H7 (cell line): ENCODE measurements around the gene CDC42EP5. TPM values are rescaled to one million over a fixed set of nuclear protein-coding genes. Genes with fewer than 3 reads are reported as not detected.
"Not testable (repeated sequence)": the region's sequence is repeated elsewhere in the genome, so short reads cannot be mapped to it uniquely, and the experiment has no call there.

Experiments
- DNase-seq: peaks from one replicate; pipeline ENCODE4 v3.0.0; 2012
- H3K27me3 ChIP-seq: 2 replicates; pipeline ENCODE4 v1.6.0; 2011; ENCODE audit warnings: mild to moderate bottlenecking, low read length; ENCODE audit not compliant: control insufficient read depth, insufficient read depth
- H3K36me3 ChIP-seq: replicated peaks from 2 replicates; pipeline ENCODE4 v1.5.1; 2011; ENCODE audit warnings: low read length; ENCODE audit not compliant: control insufficient read depth, insufficient read depth
- H3K4me3 ChIP-seq: 2 replicates; pipeline ENCODE4 v1.5.1; 2011; ENCODE audit warnings: low read depth, mild to moderate bottlenecking, control low read depth, low read length, moderate library complexity; ENCODE audit not compliant: insufficient read depth
- total RNA-seq: library from RNA; depleted of rRNA; stranded (reverse); fragments of >200 nt; shearing (Covaris generic); gene quantifications from 2 replicates; pipeline ENCODE4 v1.2.3, GENCODE V29; 2014

The CDC42EP5 gene
- total RNA-seq, 1 experiment from 2014 or later, result 4.3 TPM

DNA sequence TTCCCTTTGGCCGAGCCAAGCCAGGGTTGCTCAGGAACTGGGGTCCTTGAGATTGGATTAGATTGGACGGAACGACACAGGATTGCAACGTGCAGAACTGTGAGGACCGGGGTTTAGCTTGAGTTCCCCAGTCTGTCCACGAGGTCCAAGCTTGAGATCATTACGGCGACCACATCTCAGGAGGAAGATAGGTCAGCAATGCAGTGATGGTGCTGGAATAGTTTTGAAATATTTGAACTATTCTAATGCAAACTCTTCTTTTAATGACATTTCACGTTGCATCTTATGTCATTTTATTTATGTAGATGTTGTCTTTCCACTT, 25.3 kb upstream of the CDC42EP5 start:
- DNase-seq, H3K4me3 ChIP-seq, H3K27me3 ChIP-seq, H3K36me3 ChIP-seq: not testable (repeated sequence)

DNA sequence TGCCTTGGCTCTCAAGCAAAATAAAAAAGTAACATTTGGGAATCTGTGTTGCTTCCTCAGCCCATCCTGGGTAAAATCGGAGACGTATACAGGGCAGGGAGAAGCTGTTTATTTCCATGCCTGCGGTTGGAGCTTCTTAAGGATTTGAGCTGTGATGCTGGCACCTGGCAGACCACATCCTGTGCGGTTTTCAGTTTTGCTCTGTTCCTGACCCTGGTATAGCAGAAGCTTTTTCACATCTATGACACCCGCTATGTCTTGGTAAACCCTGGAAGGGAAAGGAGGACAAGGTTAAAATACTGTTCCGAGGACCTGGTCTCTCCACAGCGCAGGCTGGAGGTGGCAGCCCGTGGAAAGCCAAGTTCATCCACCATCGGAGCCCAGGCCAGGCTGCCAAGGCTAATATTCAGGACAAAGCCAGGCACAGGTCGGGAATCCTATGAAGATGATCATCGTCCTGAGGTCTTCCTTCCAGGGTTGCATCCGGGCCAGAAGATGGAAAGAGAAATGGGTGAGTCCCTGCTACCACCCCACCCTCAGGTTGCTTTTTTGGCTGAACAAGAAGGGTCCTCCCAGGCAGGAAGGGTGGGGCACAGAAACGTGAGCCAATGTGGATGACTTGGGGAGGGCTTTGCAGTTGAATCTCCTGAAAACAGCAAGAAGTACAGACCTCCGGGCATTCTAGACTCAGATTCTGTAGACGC, 24.8 kb upstream of the CDC42EP5 start:
- H3K4me3 ChIP-seq, H3K36me3 ChIP-seq, H3K27me3 ChIP-seq, DNase-seq: not testable (repeated sequence)

DNA sequence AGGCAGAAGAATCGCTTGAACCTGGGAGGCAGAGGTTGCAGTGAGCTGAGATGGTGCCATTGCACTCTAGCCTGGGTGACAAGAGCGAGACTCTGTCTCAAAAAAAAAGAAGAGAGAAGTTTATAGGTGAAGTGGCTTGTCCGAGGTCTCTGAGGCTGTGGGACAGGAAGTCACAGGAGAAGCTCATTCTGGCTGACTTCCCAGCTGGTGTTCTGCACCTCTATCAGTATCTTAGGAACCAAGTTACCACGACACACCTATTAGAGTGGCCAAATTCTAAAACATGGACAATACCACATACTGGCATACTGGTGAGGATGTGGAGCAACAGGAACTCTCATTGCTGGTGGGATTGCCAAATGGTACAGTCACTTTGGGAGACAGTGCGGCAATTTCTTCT, 22.2 kb upstream of the CDC42EP5 start:
- H3K27me3 ChIP-seq, H3K4me3 ChIP-seq, DNase-seq, H3K36me3 ChIP-seq: not testable (repeated sequence)

DNA sequence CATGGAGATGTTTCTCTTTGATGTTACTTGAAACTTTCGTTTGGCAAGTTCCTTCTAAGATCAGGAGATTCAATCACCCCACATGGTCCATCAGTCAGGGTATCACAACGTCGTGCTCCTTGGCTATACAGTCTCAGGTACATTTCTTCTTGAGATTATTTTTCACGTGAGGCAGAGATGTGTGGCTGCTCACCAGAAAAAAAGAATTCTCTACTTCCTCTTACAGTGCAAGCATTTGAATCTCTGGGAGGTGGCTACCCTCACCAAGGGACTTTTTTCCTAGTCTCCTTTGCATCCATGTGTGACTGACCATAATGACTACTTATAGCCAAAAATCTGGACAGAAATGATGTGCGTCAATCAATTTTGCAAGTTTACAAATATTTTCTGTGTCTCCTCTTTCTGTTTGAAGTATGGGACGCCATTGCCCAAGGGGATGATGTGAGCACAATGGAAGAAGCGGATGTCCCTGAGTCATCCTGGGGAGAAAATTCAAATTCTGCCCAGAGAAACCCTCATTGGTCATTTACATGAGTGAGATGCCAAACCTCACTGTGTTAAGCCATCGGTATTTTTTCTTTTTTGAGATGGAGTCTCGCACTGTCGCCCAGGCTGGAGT, 21.0 kb upstream of the CDC42EP5 start:
- H3K4me3 ChIP-seq, result no peak overlapping the region
- no peaks in the 10 kb centered on the region for H3K36me3 ChIP-seq
- no peak for DNase-seq
- H3K27me3 ChIP-seq, result no peaks in the 10 kb centered on the region

DNA sequence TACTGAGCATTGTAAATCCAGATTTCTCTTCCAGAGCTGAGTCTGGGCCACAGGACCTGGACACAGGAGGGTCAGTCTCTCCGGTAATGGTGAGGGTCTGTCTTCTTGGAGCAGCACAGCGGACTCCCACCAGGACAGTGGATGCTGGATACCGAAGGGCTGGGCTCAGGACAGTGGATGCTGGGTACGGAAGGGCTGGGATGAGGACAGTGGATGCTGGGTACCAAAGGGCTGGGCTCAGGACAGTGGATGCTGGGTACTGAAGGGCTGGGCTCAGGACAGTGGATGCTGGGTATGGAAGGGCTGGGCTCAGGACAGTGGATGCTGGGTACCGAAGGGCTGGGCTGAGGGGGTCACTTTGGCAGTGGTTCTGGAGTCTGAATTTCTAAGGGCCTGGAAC, 20.0 kb upstream of the CDC42EP5 start:
- H3K27me3 ChIP-seq, H3K4me3 ChIP-seq, DNase-seq: not testable (repeated sequence)

DNA sequence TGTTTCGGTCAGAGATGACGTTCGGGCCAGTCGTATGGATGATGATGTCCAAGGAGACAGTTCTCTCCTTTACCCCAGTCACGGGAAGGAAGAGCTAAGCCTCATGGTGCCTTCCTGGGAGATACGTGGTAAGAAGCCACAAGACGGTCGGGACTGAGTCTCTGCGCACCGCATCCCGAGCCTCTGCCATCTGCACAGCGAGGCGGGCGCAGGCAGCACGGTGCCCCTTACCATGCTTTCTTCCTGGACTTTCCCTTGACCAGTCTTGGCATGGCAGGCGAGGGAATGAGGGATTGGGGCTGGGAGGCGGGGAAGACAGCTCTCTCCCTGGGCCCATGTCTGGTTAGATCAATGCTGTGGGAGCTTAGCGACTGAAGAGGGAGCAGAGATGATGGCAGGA, 19.5 kb upstream of the CDC42EP5 start:
- Histone ChIP-seq H3K4me3 (no peak overlapping the region), H3K27me3 (no peaks in the 10 kb centered on the region)
- no peak for DNase-seq

More for the DNA sequence above, 20.0 kb upstream of the CDC42EP5 start:
- H3K36me3 ChIP-seq, result not testable (repeated sequence)

DNA sequence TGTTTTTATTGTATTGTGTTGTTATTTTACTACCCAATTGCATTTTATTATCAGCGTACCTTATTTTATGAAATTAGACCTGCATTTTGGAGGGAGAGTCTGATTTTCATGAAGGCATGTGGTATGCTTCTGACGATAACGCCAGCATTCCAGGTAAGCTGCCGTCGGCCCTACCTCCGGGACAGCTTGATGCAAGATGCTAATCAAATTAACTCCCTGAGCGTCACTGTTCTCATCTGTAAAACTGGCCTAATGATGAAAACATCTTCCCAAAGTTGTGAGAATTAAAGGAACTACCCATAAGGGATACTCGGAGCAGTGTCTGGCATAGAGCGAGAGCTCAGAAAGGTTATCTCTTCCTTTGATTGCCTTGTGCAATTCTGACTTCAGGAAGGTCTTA, 16.7 kb upstream of the CDC42EP5 start:
- Histone ChIP-seq H3K27me3 (no peaks in the 10 kb centered on the region), H3K4me3 (no peak overlapping the region), H3K36me3 (no peaks in the 10 kb centered on the region)
- no peak for DNase-seq

More for the DNA sequence above, 19.5 kb upstream of the CDC42EP5 start:
- no peaks in the 10 kb centered on the region for H3K36me3 ChIP-seq

DNA sequence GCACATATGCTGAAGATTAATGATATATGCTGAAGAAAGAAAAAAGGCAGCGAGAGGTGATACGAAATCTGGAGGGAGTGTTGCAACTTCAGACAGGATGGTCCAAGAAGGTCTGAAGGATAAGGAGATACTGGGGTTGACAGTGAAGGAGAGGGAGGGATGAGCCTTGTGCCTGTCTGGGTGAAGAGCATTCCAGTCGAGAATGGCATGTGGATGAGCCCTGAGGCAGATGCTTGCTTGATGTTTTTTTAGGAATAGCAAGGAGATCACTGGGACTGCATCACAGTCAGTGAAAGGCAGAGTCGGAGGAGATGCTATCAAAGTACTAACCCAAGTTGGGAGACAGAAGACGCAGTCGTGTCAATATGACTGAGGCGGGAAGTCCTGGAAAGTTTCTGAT, 16.2 kb upstream of the CDC42EP5 start:
- H3K4me3 ChIP-seq, result no peak overlapping the region
- no peak for DNase-seq
- H3K36me3 ChIP-seq, result no peaks in the 10 kb centered on the region
- H3K27me3 ChIP-seq, result no peaks in the 10 kb centered on the region

DNA sequence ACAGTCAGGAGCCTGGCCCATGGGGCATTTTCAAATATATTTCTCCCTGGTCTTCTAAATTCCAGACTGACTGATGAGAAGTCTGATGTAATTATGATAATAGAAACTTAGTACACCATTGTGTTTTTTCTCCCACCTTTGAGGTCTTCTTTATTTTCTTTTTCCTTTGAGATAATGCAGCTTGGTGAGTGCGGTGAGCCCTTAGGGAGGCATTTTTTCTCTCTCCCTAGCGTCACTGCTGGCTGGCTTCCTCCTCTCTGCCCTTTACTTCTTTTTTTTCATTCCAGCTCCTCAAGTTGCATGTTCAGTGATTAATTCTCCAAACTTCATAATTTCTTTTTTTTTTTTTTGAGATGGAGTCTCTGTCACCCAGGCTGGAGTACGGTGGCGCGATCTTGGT, 12.8 kb upstream of the CDC42EP5 start:
- no peaks in the 10 kb centered on the region for H3K36me3 ChIP-seq
- no peak overlapping the region for H3K4me3 ChIP-seq
- no peak for DNase-seq
- no peaks in the 10 kb centered on the region for H3K27me3 ChIP-seq

DNA sequence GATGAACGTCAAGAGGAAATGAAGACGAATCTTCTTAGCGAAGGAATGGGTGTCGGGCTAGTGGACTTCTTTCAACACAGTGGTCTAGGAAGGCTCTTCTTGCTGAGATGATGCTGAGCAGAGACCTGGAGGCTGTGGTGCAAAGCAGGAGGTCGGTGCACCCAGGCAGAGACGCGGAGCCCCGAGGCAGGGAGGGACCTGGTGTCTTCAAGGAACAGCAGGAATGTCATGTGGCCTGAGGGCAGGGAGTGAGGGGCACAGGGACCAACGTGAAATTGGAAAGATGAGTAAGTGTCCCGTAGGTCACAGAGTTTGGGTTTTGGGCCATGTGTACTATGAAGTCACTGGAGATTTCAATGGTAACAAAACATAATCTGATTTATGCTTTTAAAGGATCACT, 11.4 kb upstream of the CDC42EP5 start:
- Histone ChIP-seq H3K4me3 (no peak overlapping the region), H3K27me3 (no peaks in the 10 kb centered on the region), H3K36me3 (no peaks in the 10 kb centered on the region)
- no peak for DNase-seq

DNA sequence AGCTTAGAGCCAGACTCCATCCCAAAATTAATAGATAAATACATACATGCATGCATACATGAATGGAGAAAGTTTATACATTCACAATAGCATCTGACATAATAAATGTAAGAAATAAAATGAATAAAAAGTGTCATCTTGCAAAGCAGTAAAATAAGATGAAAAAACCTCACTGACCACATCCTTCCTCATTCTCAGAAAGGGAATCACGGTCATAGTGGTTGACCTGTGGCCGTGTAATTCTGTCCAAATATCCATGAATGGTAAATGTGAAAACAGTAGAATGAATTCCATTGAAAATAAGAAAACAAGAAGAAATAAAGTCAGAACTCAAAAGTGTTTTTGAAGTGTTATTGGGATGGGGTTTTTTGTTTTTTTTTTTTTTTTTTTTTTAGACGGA, 9.8 kb upstream of the CDC42EP5 start:
- Histone ChIP-seq H3K36me3 (no peaks in the 10 kb centered on the region), H3K4me3 (no peak overlapping the region), H3K27me3 (no peaks in the 10 kb centered on the region)
- DNase-seq, result no peak

DNA sequence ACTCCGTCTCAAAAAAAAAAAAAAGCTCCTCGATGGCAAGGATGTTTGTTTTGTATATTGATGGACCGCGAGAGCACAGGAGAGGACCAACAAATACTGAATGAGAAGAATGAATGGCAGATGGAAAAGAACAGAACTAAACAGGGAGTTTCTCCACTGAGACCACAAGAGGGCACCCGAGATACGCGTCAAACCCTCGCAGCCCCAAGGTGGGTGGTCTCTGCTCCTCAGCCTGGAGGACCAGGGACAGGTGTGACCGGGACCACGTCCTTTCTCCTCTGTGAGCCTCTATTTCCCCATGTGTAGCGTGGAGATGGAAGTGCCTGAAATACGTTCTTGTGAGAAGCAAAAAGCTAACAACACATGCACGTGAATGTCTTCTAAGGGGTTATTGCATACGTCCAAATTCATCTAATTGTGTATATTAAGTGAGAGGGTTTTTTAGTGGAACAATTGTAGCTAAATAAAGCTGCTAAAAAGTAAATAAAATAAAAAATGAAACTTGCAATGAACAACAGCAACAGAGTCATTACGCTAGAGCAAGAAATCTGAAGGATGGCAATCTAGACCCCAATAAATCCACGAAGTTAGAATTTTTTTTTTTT, 8.3 kb upstream of the CDC42EP5 start:
- H3K36me3 ChIP-seq, result no peaks in the 10 kb centered on the region
- H3K27me3 ChIP-seq, result no peaks in the 10 kb centered on the region
- DNase-seq, result peak; percentile 88
- H3K4me3 ChIP-seq, result no peak overlapping the region

DNA sequence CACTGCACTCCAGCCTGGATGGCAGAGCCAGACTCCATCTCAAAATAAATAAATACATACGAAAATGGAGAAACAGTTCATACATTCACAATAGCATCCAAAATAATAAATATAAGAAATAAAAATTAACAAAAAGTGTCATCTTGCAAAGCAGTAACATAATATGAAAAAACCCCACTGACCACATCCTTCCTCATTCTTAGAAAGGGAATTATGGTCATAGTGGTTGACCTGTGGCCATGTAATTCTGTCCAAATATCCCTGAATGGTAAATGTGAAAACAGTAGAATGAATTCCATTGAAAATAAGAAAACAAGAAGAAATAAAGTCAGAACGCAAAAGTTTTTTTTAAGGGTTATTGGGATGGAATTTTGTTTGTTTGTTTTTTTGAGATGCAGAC, 7.0 kb upstream of the CDC42EP5 start:
- no peak for DNase-seq
- Histone ChIP-seq H3K36me3 (no peaks in the 10 kb centered on the region), H3K27me3 (no peaks in the 10 kb centered on the region), H3K4me3 (no peak overlapping the region)

DNA sequence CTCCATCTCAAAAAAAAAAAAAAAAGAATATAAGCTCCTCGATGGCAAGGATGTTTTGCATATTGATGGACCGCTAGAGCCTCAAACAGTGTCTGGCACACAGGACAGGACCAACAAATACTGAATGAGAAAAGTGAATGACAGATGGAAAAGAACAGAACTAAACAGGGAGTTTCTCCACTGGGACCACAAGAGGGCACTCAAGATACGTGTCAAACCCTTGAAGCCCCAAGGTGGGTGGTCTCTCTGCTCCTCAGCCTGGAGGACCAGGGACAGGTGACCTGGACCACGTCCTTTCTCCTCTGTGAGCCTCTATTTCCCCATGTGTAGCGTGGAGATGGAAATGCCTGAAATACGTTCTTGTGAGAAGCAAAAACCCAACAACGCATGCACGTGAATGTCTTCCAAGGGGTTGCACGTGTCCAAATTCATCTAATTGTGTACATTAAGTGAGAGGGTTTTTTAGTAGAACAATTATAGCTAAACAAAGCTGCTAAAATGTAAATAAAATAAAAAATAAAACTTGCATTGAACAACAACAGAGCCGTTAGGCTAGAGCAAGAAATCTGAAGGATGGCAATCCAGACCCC, 5.7 kb upstream of the CDC42EP5 start:
- DNase-seq, result peak; percentile 81
- no peaks in the 10 kb centered on the region for H3K36me3 ChIP-seq
- H3K4me3 ChIP-seq, result no peak overlapping the region
- H3K27me3 ChIP-seq, result no peaks in the 10 kb centered on the region; the same call in 1 of the 2 replicates

DNA sequence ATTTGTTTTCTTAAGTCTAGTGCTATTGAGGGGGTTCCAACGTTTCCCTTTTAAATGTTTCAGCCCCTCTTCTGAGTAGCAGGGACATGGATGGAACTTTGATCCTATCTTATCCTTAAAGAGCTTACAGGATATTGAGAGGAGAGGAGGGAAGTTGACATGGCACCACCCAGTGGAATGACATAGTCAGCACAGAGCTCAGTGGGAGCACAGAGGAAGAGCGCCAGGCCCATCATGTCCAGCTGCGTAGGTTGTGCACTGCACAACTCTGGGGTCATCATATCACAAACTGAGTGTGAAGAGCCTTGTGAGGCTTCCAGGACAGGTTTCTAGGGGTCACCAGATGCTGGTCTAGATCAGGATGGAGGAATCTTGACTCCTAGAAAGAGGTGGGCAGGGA, 4.6 kb upstream of the CDC42EP5 start:
- Histone ChIP-seq H3K36me3 (no peaks in the 10 kb centered on the region), H3K4me3 (no peak overlapping the region)
- DNase-seq, result peak; percentile 18

More for the DNA sequence above, 4.6 kb upstream of the CDC42EP5 start:
- peaks cover 4% of the 10 kb centered on the region; the same call in 1 of the 2 replicates for H3K27me3 ChIP-seq
